ENCODE data around the gene IL17RA. TPM values are rescaled to one million over a fixed set of nuclear protein-coding genes. Genes with fewer than 3 reads are reported as not detected.
A peak's percentile ranks its signal among the peaks of the same experiment; 100 is the strongest.

IL17RA gene
- total RNA-seq, 1 donor from 2014 or later: 21.5 TPM

GRCh38 chr22:17130199-17130598 is 45.4 kb downstream of the IL17RA start:
- no peaks in the 10 kb centered on the region for H3K27me3 Mint-ChIP-seq (ENCODE audit: low read depth, unreplicated experiment)

DNA sequence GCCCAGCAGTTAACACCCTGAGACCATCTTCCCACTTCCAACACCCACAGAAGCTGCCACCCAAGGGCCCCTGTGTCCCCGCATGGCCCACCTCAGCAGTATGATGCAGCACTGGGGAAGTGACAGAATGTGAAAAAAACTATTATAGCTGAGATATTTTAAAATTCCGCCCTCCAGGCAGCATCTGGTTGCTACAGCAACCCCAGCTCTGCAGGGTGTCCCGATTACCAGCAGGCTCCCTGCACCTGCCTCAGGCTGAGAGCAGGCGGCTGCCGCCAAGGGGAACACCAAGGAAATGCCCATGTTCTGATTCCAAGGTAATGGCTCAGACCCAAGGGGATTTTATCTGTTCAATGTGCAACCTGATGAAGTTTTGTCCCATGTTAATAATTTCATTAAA is 46.9 kb downstream of the IL17RA start:
- DNase-seq (ENCODE audit: low read depth) (no peak), FAIRE-seq (no peak)
- Histone ChIP-seq H3K27me3 (ENCODE audit: insufficient read depth, low read length) (no peaks in the 10 kb centered on the region), H3K9ac (ENCODE audit: low read length) (no peak overlapping the region), H2AFZ (ENCODE audit: low read depth, low read length) (no peak overlapping the region), H3K4me1 (ENCODE audit: insufficient read depth, low read length) (no peaks in the 10 kb centered on the region), H3K4me3 (ENCODE audit: insufficient read depth, low read depth, low read length) (no peak overlapping the region), H3K36me3 (ENCODE audit: insufficient read depth, low read length) (no peaks in the 10 kb centered on the region), H3K4me2 (ENCODE audit: low read length) (no peak overlapping the region), H3K27ac (ENCODE audit: low read depth, low read length) (no peak overlapping the region), H4K20me1 (ENCODE audit: insufficient read depth, low read length) (no peaks in the 10 kb centered on the region), H3K9me3 (ENCODE audit: insufficient read depth, low read depth, low read length) (no peaks in the 10 kb centered on the region), H3K79me2 (ENCODE audit: insufficient read depth, low read length) (no peaks in the 10 kb centered on the region)
- H3K4me1 Mint-ChIP-seq (ENCODE audit: low read depth, unreplicated experiment): no peaks in the 10 kb centered on the region
- no peak for TF ChIP-seq EZH2 (IDR thresholded peaks at IDR 0.05; ENCODE audit: insufficient read depth, low read length)
- no peak for TF ChIP-seq CTCF (IDR thresholded peaks at IDR 0.05; ENCODE audit: insufficient read depth, low read depth, low read length)
- H3K4me3 Mint-ChIP-seq (ENCODE audit: unreplicated experiment): no peak overlapping the region
- no peak overlapping the region for H3K27ac Mint-ChIP-seq (ENCODE audit: unreplicated experiment)
- H3K36me3 Mint-ChIP-seq (ENCODE audit: low read depth, unreplicated experiment): peaks cover 7% of the 10 kb centered on the region
- no peaks in the 10 kb centered on the region for H3K9me3 Mint-ChIP-seq (ENCODE audit: unreplicated experiment)
- H3K27me3 Mint-ChIP-seq (ENCODE audit: low read depth, unreplicated experiment): no peaks in the 10 kb centered on the region

More at GRCh38 chr22:17130199-17130598, 45.4 kb downstream of the IL17RA start:
- Histone ChIP-seq H3K79me2 (ENCODE audit: insufficient read depth, low read length) (no peaks in the 10 kb centered on the region), H3K27me3 (ENCODE audit: insufficient read depth, low read length) (no peaks in the 10 kb centered on the region), H3K9ac (ENCODE audit: low read length) (no peak overlapping the region), H3K4me3 (ENCODE audit: insufficient read depth, low read depth, low read length) (no peak overlapping the region), H3K36me3 (ENCODE audit: insufficient read depth, low read length) (no peaks in the 10 kb centered on the region), H4K20me1 (ENCODE audit: insufficient read depth, low read length) (no peaks in the 10 kb centered on the region), H3K4me2 (ENCODE audit: low read length) (no peak overlapping the region), H3K27ac (ENCODE audit: low read depth, low read length) (no peak overlapping the region), H3K9me3 (ENCODE audit: insufficient read depth, low read depth, low read length) (no peaks in the 10 kb centered on the region), H3K4me1 (ENCODE audit: insufficient read depth, low read length) (no peaks in the 10 kb centered on the region), H2AFZ (ENCODE audit: low read depth, low read length) (no peak overlapping the region)
- Mint-ChIP-seq H3K27ac (ENCODE audit: unreplicated experiment) (no peak overlapping the region), H3K9me3 (ENCODE audit: unreplicated experiment) (no peaks in the 10 kb centered on the region), H3K4me1 (ENCODE audit: low read depth, unreplicated experiment) (no peaks in the 10 kb centered on the region), H3K4me3 (ENCODE audit: unreplicated experiment) (no peak overlapping the region), H3K36me3 (ENCODE audit: low read depth, unreplicated experiment) (peaks cover 6% of the 10 kb centered on the region)
- TF ChIP-seq CTCF (IDR thresholded peaks at IDR 0.05; ENCODE audit: insufficient read depth, low read depth, low read length) (no peak), EZH2 (IDR thresholded peaks at IDR 0.05; ENCODE audit: insufficient read depth, low read length) (no peak)
- DNase-seq (ENCODE audit: low read depth) (peak; percentile 18), FAIRE-seq (no peak)

DNA sequence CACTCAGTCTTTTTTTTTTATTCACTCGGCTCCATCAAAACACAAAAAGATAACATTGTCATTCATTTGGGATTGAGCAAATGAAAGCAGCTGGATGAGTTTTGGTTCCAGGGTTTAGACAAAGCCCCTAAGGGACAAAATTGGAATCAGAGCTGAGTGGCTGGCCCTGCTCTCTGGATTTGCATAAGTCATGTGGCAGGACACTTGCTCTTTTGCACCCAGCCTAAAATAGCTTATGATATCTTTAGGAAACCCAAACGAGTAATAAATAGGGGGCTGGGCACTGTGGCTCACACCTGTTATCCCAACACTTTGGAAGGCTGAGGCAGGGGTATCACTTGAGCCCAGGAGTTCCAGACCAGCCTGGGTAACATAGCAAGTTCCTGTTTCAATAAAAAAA is 47.3 kb downstream of the IL17RA start:
- Histone ChIP-seq H3K27ac (ENCODE audit: low read depth, low read length) (no peak overlapping the region), H3K79me2 (ENCODE audit: insufficient read depth, low read length) (no peaks in the 10 kb centered on the region), H4K20me1 (ENCODE audit: insufficient read depth, low read length) (no peaks in the 10 kb centered on the region), H3K9ac (ENCODE audit: low read length) (no peak overlapping the region), H3K4me3 (ENCODE audit: insufficient read depth, low read depth, low read length) (no peak overlapping the region), H3K27me3 (ENCODE audit: insufficient read depth, low read length) (no peaks in the 10 kb centered on the region), H3K4me1 (ENCODE audit: insufficient read depth, low read length) (no peaks in the 10 kb centered on the region), H2AFZ (ENCODE audit: low read depth, low read length) (no peak overlapping the region), H3K4me2 (ENCODE audit: low read length) (no peak overlapping the region), H3K36me3 (ENCODE audit: insufficient read depth, low read length) (no peaks in the 10 kb centered on the region), H3K9me3 (ENCODE audit: insufficient read depth, low read depth, low read length) (no peaks in the 10 kb centered on the region)
- DNase-seq (ENCODE audit: low read depth) (no peak), FAIRE-seq (no peak)
- Mint-ChIP-seq H3K4me3 (ENCODE audit: unreplicated experiment) (no peak overlapping the region), H3K36me3 (ENCODE audit: low read depth, unreplicated experiment) (peaks cover 10% of the 10 kb centered on the region), H3K9me3 (ENCODE audit: unreplicated experiment) (no peaks in the 10 kb centered on the region), H3K27ac (ENCODE audit: unreplicated experiment) (no peak overlapping the region), H3K27me3 (ENCODE audit: low read depth, unreplicated experiment) (no peaks in the 10 kb centered on the region), H3K4me1 (ENCODE audit: low read depth, unreplicated experiment) (no peaks in the 10 kb centered on the region)
- TF ChIP-seq EZH2 (IDR thresholded peaks at IDR 0.05; ENCODE audit: insufficient read depth, low read length) (no peak), CTCF (IDR thresholded peaks at IDR 0.05; ENCODE audit: insufficient read depth, low read depth, low read length) (no peak)

Data from astrocyte (in vitro differentiated cells and primary cell).